ENCODE measurements around the gene FCRL1. TPM values are rescaled to one million over a fixed set of nuclear protein-coding genes. Genes with fewer than 3 reads are reported as not detected.

The FCRL1 gene
- total RNA-seq, 1 experiment from 2014 or later: not detected

GRCh38 chr1:157838966-157839365 lies 19.0 kb upstream of the FCRL1 start:
- Mint-ChIP-seq H3K36me3 (ENCODE audit: insufficient read depth in 1 of 3, low read depth in 3 of 3) (no peaks in the 10 kb centered on the region), H3K27me3 (ENCODE audit: low read depth) (no peaks in the 10 kb centered on the region; the same call in 1 of the 2 replicates), H3K27ac (no peak overlapping the region), H3K4me1 (peaks cover 4% of the 10 kb centered on the region in 2 experiments; a peak in 1 of 4 replicates), H3K9me3 (no peaks in the 10 kb centered on the region), H3K4me3 (no peak overlapping the region)
- no peak overlapping the region for H2BK12ac ChIP-seq (ENCODE audit: insufficient read length, low read depth, low read length)
- H4K91ac ChIP-seq (ENCODE audit: insufficient read length, low read depth, low read length): no peak overlapping the region
- H2BK15ac ChIP-seq (ENCODE audit: low read depth, low read length): no peak overlapping the region
- H3K23me2 ChIP-seq (ENCODE audit: insufficient read length, low read depth, low read length, poor library complexity, severe bottlenecking): no peaks in the 10 kb centered on the region
- H3K18ac ChIP-seq (ENCODE audit: insufficient read length, low read depth, low read length): no peak overlapping the region
- no peaks in the 10 kb centered on the region for H4K20me1 ChIP-seq (ENCODE audit: control insufficient read depth, insufficient read depth, insufficient read length)
- no peak overlapping the region for H3T11ph ChIP-seq (ENCODE audit: low read length)
- H4K5ac ChIP-seq (ENCODE audit: insufficient read length, low read depth, low read length): no peak overlapping the region
- no peak overlapping the region for H3K14ac ChIP-seq (ENCODE audit: insufficient read depth, low read length)
- no peak overlapping the region for H2AFZ ChIP-seq (ENCODE audit: low read length)
- H3K79me1 ChIP-seq (ENCODE audit: insufficient read depth, low read depth, low read length, poor library complexity, severe bottlenecking): no peaks in the 10 kb centered on the region
- no peak overlapping the region for H2AK5ac ChIP-seq (ENCODE audit: insufficient read length, low read length)
- H3K79me2 ChIP-seq (ENCODE audit: insufficient read depth, low read length): no peaks in the 10 kb centered on the region
- H3K4me1 ChIP-seq (ENCODE audit: insufficient read depth, low read length): no peaks in the 10 kb centered on the region
- H4K8ac ChIP-seq (replicated peaks; ENCODE audit: insufficient read length, low read depth, low read length): no peak overlapping the region
- H2BK120ac ChIP-seq (ENCODE audit: low read depth, low read length, poor library complexity, severe bottlenecking): no peak overlapping the region
- no peak overlapping the region for H3K56ac ChIP-seq (ENCODE audit: insufficient read length, low read depth, low read length)
- no peak overlapping the region for H3K23ac ChIP-seq (ENCODE audit: insufficient read length, low read depth, low read length)
- no peak overlapping the region for H3K4me2 ChIP-seq (ENCODE audit: insufficient read depth, insufficient read length, low read length)
- H2BK20ac ChIP-seq (ENCODE audit: low read depth, low read length, poor library complexity, severe bottlenecking): no peak overlapping the region
- H3K27me3 ChIP-seq (ENCODE audit: insufficient read depth, low read length): no peaks in the 10 kb centered on the region
- no peak overlapping the region for H3K4ac ChIP-seq (ENCODE audit: low read depth, low read length)
- H3K27ac ChIP-seq (ENCODE audit: insufficient read length, low read depth, low read length): no peak overlapping the region
- H3K9me3 ChIP-seq (ENCODE audit: control insufficient read depth, low read depth, low read length): no peaks in the 10 kb centered on the region
- H3K9ac ChIP-seq (ENCODE audit: extremely low read depth, insufficient read length, low read length): no peak overlapping the region
- TF ChIP-seq CTCF (conservative IDR thresholded peaks at IDR 0.05): no peak
- H2BK5ac ChIP-seq (ENCODE audit: insufficient read length, low read length): no peak overlapping the region
- no peak for DNase-seq

Data from H9 (cell line).